ENCODE results near the gene ZNF526.

ZNF526 gene

DNA sequence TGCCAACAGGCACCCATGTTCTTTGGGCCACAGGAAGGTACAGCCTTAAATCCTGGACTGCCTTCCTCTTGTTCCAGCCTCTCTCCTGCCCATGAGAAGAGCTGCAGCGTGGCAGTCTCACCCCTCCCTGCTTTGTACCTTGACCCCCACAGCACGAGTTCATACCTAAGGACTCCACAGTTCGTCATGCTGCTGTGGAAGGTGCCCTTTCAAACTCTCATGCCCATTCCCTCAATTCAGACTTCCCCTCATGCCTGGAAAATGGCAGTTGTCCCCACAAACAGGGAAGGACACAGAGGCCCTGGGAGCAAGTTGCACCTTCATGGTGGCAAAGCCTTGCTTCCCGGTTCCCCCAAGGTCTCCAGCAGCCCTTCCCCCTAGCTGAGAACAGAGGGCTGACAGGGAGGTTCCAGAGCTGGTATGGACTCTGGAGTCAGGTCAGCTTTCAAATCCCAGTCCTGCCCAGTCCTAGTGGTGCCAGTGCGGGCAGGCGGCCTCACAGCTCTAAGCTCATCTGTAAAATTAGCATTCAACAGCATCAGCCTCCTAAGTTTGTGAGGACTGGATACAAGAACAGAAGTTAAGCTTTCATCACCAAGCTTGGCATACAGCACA, 13.7 kb downstream of the ZNF526 start:
- no peaks in the 10 kb centered on the region for H3K4me1 ChIP-seq (ENCODE audit: control insufficient read depth in 1 of 2, insufficient read depth in 1 of 2, low read depth in 1 of 2, low read length in 1 of 2)
- H3K27ac ChIP-seq: no peak overlapping the region
- TF ChIP-seq, protein P1, sequence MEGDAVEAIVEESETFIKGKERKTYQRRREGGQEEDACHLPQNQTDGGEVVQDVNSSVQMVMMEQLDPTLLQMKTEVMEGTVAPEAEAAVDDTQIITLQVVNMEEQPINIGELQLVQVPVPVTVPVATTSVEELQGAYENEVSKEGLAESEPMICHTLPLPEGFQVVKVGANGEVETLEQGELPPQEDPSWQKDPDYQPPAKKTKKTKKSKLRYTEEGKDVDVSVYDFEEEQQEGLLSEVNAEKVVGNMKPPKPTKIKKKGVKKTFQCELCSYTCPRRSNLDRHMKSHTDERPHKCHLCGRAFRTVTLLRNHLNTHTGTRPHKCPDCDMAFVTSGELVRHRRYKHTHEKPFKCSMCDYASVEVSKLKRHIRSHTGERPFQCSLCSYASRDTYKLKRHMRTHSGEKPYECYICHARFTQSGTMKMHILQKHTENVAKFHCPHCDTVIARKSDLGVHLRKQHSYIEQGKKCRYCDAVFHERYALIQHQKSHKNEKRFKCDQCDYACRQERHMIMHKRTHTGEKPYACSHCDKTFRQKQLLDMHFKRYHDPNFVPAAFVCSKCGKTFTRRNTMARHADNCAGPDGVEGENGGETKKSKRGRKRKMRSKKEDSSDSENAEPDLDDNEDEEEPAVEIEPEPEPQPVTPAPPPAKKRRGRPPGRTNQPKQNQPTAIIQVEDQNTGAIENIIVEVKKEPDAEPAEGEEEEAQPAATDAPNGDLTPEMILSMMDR (IDR thresholded peaks at IDR 0.05): no peak
- no peaks in the 10 kb centered on the region for H3K27me3 ChIP-seq
- peaks cover 92% of the 10 kb centered on the region for H3K36me3 ChIP-seq
- no peaks in the 10 kb centered on the region for H3K9me3 ChIP-seq
- H3K4me3 ChIP-seq (ENCODE audit: low read depth in 1 of 2, low read length in 1 of 2): no peak overlapping the region

DNA sequence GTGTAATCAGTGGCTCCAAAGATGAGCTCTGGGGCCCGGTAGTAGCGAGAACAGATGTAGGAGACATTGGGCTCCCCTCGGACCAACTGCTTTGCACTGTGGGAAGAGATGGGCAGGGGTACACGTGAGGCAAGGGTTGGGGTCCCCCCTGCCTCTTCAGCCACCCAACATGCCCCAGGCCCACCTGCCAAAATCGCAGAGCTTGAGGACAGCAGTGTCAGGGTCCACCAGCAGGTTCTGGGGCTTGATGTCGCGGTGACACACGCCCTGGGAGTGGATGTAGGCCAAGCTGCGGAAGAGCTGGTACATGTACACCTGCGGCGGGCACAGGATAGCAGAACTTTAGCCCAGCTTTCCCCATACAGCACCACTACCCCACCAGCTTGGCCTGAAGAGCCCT, 14.3 kb downstream of the ZNF526 start:
- H3K9me3 ChIP-seq: no peaks in the 10 kb centered on the region
- no peaks in the 10 kb centered on the region for H3K4me1 ChIP-seq (ENCODE audit: control insufficient read depth in 1 of 2, insufficient read depth in 1 of 2, low read depth in 1 of 2, low read length in 1 of 2)
- H3K36me3 ChIP-seq: peaks cover 89% of the 10 kb centered on the region
- no peak overlapping the region for H3K4me3 ChIP-seq (ENCODE audit: low read depth in 1 of 2, low read length in 1 of 2)
- TF ChIP-seq, protein P1 (IDR thresholded peaks at IDR 0.05): no peak
- H3K27me3 ChIP-seq: no peaks in the 10 kb centered on the region
- H3K27ac ChIP-seq: no peak overlapping the region

GRCh38 chr19:42235181-42235580, 15.1 kb downstream of the ZNF526 start:
- peaks cover 85% of the 10 kb centered on the region for H3K36me3 ChIP-seq

GRCh38 chr19:42239544-42240220, 19.6 kb downstream of the ZNF526 start:
- H3K27ac ChIP-seq: peak overlapping the region; percentile 30
- TF ChIP-seq, protein P1 (IDR thresholded peaks at IDR 0.05): no peak
- peaks cover 40% of the 10 kb centered on the region for H3K36me3 ChIP-seq
- H3K4me3 ChIP-seq (ENCODE audit: low read depth in 1 of 2, low read length in 1 of 2): no peak overlapping the region
- H3K4me1 ChIP-seq (ENCODE audit: control insufficient read depth in 1 of 2, insufficient read depth in 1 of 2, low read depth in 1 of 2, low read length in 1 of 2): peaks cover 40 to 43% of the 10 kb centered on the region in 2 experiments
- H3K9me3 ChIP-seq: no peaks in the 10 kb centered on the region
- H3K27me3 ChIP-seq: no peaks in the 10 kb centered on the region

More at GRCh38 chr19:42235181-42235580, 15.1 kb downstream of the ZNF526 start:
- no peak overlapping the region for H3K27ac ChIP-seq
- peaks cover 4 to 6% of the 10 kb centered on the region in 2 experiments for H3K4me1 ChIP-seq (ENCODE audit: control insufficient read depth in 1 of 2, insufficient read depth in 1 of 2, low read depth in 1 of 2, low read length in 1 of 2)
- TF ChIP-seq, protein P1 (IDR thresholded peaks at IDR 0.05): no peak
- H3K9me3 ChIP-seq: no peaks in the 10 kb centered on the region
- H3K27me3 ChIP-seq: no peaks in the 10 kb centered on the region
- no peak overlapping the region for H3K4me3 ChIP-seq (ENCODE audit: low read depth in 1 of 2, low read length in 1 of 2)

GRCh38 chr19:42241279-42241678, 21.2 kb downstream of the ZNF526 start:
- peak overlapping the region; percentile 90 for H3K27ac ChIP-seq

More at GRCh38 chr19:42241279-42241678, 21.2 kb downstream of the ZNF526 start:
- H3K4me1 ChIP-seq (ENCODE audit: control insufficient read depth in 1 of 2, insufficient read depth in 1 of 2, low read depth in 1 of 2, low read length in 1 of 2): peaks cover 45 to 48% of the 10 kb centered on the region in 2 experiments
- peak overlapping the region; percentile 65 to 77 for H3K4me3 ChIP-seq (ENCODE audit: low read depth in 1 of 2, low read length in 1 of 2)
- no peaks in the 10 kb centered on the region for H3K9me3 ChIP-seq
- peaks cover 24% of the 10 kb centered on the region for H3K36me3 ChIP-seq
- TF ChIP-seq, protein P1 (IDR thresholded peaks at IDR 0.05): no peak
- H3K27me3 ChIP-seq: no peaks in the 10 kb centered on the region
